Lower leg skin (tissue), 4 donors: ENCODE measurements around the gene POLR2I. TPM values are rescaled to one million over a fixed set of nuclear protein-coding genes. Genes with fewer than 3 reads are reported as not detected.

Source experiments
- DNase-seq, 2 donors: peaks; one replicate each; pipeline ENCODE4 v3.0.0-alpha.2; 2019; ENCODE audit warnings: low spot score in 2 of 2
- H3K4me3 ChIP-seq: fragments of 200-600 bp; sonication (generic); 2 replicates; pipeline ENCODE4 v1.5.1; 2017; ENCODE audit warnings: mild to moderate bottlenecking, low read depth; ENCODE audit not compliant: poor library complexity, severe bottlenecking
- CTCF ChIP-seq, 3 donors: fragments of 450-650 bp; IDR thresholded peaks; one replicate each; pipeline ENCODE4 v1.5.1; 2016; ENCODE audit warnings: antibody characterized with exemption in 3 of 3, mild to moderate bottlenecking in 3 of 3, moderate library complexity in 2 of 3
- POLR2A ChIP-seq, 2 donors: fragments of 450-650 bp; IDR thresholded peaks; one replicate each; pipeline ENCODE4 v1.6.1; 2016 to 2017; ENCODE audit warnings: antibody characterized with exemption in 2 of 2, mild to moderate bottlenecking in 1 of 2, moderate library complexity in 1 of 2
- WGBS, 2 donors: methylation state at CpG; one replicate each; pipeline ENCODE4 v1.1.5; 2018; 5-methylcytosine and 5-hydroxymethylcytosine counted together
- intact Hi-C: fragments of 100-400 bp; cut with DNase I; formaldehyde crosslinking; loops from one replicate; pipeline ENCODE4 v1.15.0; 2023; ENCODE audit warnings: low total_unique reads
- total RNA-seq, 4 donors: library from RNA; depleted of rRNA; stranded (reverse); fragments of >200 nt; gene quantifications; one replicate each; pipeline ENCODE4 v1.1.0, GENCODE V29; 2016

POLR2I gene
- total RNA-seq, 4 donors from 2014 or later: 32.0 to 74.8 (median 57.5) TPM

- intact Hi-C loops: no loop called here
- DNase-seq: no peak
- 60 to 79% methylated on average over 13 of the region's 13 CpGs for WGBS, 2 donors
- TF ChIP-seq CTCF (IDR thresholded peaks at IDR 0.05) (no peak), POLR2A (IDR thresholded peaks at IDR 0.05) (no peak)
- no peak overlapping the region for H3K4me3 ChIP-seq
These were observed 23.6 kb downstream of the POLR2I start for GRCh38 chr19:36090910-36091695.

- DNase-seq: no peak
- H3K4me3 ChIP-seq: no peak overlapping the region
- no peak for TF ChIP-seq POLR2A (IDR thresholded peaks at IDR 0.05)
- no peak for TF ChIP-seq CTCF (IDR thresholded peaks at IDR 0.05)
- intact Hi-C loops: no loop called here
- WGBS, 2 donors: 94 to 98% methylated on average over 5 of the region's 5 CpGs
These were observed 24.8 kb downstream of the POLR2I start for GRCh38 chr19:36089847-36090246.

- intact Hi-C loops: no loop called here
- DNase-seq: no peak
- H3K4me3 ChIP-seq: no peak overlapping the region
- 95 to 99% methylated on average over 9 of the region's 9 CpGs for WGBS, 2 donors
- no peak for TF ChIP-seq POLR2A (IDR thresholded peaks at IDR 0.05)
- TF ChIP-seq CTCF (IDR thresholded peaks at IDR 0.05): no peak
These were observed 28.3 kb downstream of the POLR2I start for GRCh38 chr19:36086326-36086725.

- WGBS, 2 donors: 91 to 98% methylated on average over 12 of the region's 12 CpGs
- H3K4me3 ChIP-seq: no peak overlapping the region
- no peak for DNase-seq
- intact Hi-C loops: no loop called here
- TF ChIP-seq CTCF (IDR thresholded peaks at IDR 0.05): no peak
- TF ChIP-seq POLR2A (IDR thresholded peaks at IDR 0.05): no peak
These were observed 30.3 kb downstream of the POLR2I start for GRCh38 chr19:36084231-36085009.

- intact Hi-C loops: no loop called here
- no peak overlapping the region for H3K4me3 ChIP-seq
- TF ChIP-seq POLR2A (IDR thresholded peaks at IDR 0.05) (no peak), CTCF (IDR thresholded peaks at IDR 0.05) (no peak)
- DNase-seq: no peak
- 94 to 96% methylated on average over 13 of the region's 13 CpGs for WGBS, 2 donors
These were observed 31.8 kb downstream of the POLR2I start for GRCh38 chr19:36082916-36083315.
